ENCODE measurements around the gene GPRIN3.
A peak's percentile ranks its signal among the peaks of the same experiment; 100 is the strongest.

The GPRIN3 gene

DNA sequence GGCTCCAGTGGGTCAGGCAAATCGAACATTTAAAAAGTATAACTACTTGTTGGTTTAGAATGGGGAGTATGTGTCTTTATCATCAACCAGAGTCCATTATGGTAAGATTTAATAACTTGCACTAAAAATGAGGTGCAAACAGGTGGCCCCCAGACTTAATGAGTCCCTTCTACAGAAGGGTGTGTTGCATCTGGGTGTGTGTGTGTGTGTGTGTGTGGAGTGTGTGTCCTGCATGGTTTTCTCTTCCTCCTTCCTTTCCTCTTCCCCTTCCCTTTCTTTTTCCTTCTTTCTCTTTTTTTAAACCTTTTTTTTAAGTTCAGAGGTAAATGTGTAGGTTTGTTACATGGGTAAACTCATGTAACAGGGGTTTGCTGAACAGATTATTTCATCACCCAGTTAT, 53.7 kb downstream of the GPRIN3 start:
- DNase-seq: no peak

DNA sequence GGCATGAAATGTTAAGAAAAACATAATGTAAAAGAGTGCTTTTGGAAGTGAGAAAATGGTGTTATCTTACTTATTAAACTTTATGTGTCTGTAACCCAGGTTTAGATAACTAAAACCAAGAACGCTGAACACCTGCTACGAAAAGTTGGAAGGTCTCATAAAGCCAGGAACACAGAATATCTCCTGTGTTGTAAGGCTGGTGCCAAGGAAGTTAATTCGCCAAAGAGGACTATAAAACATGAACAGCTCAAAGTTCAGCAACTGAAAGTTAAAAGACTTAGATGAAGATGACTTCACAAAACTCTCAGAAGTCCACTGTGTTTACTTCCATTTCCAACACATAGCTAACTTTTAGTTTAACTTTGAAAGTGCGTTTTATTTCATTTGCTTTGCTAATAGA, 54.3 kb downstream of the GPRIN3 start:
- no peak for DNase-seq

DNA sequence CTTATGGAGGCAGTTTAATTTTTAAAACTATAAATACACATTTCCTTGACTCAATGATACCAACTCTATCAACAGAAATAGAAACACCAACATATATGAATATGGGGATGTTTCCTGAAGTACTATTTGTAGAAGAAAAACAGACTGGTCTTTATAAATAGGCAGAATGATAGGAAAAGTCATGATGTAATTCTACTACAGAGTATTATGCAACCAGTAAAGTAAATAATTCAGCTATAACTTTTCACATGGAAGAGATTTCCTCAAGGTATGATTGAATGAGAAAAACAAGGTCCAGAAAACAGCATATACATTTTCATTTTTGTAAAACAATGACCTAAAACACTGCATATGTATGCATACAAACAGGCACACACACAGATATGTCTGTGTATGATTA, 56.2 kb downstream of the GPRIN3 start:
- no peak for DNase-seq

DNA sequence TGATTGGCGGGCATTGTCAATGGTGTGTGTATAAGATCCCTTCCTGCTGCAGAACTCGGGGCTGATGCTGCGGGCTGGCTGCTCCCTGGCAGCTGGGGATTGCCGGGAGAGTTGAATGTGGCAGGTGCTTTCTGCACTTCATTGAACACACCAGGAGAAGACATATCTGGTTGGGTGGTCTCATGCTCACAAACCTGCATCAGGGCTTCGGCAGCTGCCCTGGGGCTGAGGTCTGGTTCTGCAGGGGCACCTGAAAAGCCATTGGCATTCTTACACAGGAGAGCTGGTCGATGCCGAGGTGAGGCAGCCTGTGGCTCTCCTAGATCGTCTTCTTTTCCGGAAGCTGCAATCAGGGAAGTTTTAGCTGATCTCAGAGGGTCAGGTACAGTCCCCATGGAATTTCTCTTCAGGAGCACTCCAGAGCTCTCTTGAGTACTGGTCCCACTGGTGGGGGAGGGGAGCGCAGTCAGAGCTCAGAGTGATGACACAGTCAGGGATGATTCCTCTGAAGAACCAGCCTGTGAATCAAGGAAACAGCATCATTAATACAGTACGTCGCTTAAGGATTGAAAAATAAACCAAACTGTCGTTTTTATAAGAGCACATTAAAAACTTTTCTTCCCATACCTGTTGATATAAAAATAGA, 57.8 kb downstream of the GPRIN3 start:
- DNase-seq: no peak

DNA sequence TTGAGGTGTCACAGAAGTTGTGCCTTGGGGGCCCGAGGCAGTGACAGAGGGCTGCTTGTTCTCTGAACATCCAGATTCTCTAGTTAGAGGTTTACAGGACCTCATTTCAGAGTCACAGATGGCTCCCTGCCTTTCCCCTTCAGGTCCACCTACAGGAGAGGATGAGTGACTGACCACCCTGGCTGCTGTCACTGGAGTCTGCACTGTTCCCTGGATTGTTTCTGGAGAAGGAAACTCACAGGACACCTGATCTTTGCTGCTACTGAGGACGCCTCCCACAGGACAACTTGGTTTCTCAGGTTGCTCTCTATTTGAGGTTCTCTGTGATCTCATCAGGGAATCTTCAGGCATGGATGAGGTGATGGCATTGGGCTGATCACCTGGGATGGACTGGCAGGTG, 58.3 kb downstream of the GPRIN3 start:
- DNase-seq: no peak

DNA sequence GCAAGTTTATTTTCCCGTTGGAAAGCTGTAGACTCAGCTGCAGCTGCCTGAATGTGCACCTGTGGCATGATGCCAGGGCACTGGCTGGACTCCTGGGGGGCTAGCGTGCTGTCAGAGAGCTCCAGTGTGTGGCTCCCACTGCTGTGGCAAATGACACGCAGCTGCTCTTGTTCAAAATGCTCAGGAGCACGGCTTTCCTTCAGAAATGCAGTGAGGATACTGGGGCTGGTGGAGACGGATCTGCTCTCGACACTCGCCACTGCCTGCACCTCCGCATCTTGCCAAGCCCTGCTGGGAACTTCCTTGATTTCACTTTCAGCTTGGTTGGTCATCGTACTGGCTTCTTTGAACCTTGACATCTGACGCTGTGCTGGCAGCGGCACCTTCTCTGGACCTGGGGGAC, 58.7 kb downstream of the GPRIN3 start:
- DNase-seq: no peak

DNA sequence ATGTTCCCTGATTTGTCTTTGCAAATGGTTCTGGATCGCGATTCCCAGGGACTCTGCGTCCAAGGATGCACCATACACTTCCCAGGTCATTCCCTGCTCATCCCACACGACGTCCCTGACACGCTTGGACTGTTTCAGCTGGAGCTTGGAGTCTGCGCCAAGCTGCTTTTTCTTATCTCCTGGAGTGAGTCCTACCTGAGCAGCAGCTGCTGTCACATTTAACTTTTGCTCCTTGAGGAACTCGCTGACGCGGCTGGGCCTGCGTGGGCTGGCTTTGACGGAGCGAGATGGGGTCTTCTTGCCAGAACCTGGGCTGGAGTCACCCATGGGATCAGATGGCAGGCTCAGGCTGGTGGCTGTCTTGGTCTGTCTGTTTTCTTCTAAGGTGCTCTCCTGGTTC, 59.6 kb downstream of the GPRIN3 start:
- DNase-seq: no peak

DNA sequence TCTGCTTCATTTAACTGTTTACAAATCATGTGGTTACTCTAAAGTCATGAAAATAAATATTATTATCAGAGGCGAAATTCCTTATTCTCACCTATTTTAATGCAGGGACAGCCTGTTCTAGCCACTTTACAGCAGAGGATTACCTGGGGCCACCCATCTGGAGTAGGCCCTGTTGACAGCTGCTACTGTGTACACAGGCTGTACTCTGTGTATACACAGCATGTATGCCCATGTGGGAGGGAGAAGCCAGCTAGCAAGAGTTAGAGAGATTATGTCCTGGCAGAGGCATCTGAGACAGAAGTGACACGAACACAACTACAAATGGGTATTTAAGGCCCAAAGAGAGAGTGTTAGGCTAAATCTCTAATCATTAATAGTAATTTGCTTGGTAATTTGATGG, 62.1 kb downstream of the GPRIN3 start:
- DNase-seq: no peak

DNA sequence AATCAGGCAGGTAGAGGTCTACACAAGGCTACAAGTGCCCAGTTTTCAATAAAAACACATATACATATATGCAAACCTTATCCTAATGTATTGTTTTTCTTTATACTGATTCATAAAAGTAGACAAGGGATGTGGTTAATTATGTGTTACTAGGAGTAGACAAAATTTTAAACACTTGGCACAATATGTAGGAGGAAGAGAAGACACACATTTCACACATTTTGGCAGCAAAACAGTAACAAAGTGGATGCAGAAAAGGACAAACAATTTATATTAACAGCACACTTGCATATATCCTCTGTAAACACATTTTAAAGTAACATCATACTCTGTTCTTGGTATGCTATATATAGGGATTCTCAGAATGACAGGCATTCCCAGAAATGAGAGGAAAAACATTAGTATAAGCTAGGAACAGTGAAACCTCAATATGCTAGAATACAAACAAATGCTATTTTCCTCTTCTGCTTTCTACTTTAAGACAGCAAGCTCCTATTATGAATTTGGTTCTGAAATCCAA, 63.8 kb downstream of the GPRIN3 start:
- no peak for DNase-seq

DNA sequence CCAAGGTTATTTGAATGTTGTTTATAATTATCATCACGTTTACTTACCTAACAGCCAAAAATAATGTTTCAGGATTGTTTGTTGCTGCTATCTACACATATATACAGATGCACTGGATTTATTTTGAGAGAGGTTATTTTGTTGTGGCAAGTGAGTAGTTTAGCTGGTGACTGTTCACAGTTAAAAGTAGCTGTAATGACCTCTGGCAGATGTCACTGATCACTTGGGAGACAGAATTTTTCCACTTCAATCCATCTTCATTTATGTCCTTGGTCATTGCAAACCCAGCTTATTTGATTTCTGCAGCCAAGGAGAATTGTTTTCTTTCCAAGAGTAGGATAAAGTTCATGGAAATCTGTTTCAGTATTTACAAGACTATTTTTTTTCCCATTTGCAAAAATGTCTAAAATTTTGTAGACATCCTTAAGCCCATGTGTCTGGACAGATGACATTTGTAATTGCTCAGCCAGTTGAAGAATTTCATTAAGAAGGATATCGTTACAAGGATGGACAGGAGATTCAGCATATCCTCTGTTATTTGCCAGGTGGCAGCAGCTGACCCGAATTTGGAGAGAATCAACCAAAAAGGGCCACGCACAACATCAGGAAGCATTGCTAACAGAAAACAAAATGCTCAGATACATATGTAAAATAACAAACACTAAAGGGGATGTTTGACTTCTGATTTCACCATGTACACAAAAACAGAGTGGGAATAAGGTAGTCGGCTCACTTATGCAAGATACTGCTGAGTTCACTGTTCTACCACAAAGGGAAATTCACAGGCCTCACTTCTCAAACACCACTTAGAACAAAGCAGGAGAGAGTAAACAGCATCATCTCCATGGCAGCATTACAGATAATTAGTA, 64.5 kb downstream of the GPRIN3 start:
- DNase-seq: no peak

DNA sequence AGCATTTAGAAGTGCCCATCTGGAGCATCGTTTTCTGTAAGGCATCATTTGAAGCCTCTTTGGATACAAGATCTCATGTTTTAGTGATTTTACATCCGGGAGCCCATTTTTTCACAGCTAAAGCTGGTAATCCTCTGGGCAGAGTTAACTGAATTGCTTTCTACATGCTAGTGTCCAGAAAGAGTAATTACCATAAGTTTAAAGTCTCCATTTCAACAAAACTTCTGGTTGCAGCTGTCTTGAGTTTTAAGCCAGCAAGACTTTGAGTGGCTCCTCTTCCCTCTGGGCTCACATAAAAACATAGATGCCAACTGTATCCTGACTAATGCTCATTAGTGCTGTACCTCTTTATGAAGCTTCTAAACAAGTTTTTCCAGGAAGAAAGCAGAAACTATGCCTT, 65.4 kb downstream of the GPRIN3 start:
- no peak for DNase-seq

DNA sequence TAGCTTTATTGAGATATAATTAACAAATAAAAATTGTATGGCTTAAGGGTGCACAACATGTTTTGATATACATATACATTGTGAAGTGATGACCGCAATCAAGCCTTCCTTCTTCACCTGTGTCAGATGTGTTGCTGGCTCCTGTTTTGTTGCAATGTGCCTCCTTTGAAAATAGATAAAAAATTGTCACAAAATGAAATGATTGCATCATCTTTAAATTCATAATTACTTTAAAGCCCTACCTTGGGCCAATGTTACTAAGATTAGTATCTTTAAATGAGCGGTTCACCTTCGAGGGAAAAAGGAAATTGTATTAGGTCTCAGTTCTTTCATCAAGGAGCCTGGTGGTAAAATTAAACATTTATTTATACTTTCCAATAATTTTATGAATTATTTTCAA, 77.3 kb downstream of the GPRIN3 start:
- no peak for DNase-seq

DNA sequence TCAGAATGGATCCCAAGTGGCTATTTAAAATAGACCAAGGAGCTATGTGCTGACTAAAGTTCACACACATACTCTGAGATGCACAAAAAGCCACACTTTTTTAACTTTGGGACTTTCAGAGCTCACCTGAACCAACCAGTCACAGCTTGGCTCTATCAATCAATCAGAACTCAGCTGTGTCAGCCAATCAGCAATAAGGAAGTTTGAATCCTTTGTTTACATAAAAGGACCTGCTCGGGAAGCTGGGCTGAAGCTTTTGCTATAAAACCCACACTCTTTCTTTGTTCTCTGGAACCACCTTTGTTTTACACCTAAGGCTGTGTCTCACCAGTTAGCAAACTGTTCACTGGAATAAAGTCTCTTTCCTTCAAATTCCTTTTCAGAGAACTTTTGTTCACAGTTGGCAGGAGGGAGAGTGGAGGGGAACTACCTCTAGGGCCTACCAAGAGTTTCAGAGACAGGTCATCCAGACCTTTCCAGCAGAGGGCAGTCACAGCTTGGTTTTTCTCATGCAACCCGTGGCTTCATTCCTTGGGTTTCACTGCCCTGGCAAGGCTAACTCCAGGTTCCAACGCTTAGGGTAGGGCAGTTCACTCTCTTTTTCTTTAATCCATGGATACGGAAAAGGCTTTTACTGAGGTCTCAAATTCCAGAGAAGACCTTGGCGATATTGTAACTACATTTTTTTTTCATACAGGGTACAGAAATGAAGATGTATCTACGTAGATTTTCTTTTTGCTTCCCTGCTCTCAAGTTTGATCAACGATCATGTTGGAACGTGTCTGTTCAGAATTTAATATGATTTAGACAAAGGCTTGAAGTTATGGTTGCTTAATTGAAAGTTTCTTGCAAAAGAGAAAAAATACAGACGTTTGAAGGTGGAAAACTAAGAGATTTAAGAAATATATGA, 80.7 kb downstream of the GPRIN3 start:
- peak; percentile 60 for DNase-seq

DNA sequence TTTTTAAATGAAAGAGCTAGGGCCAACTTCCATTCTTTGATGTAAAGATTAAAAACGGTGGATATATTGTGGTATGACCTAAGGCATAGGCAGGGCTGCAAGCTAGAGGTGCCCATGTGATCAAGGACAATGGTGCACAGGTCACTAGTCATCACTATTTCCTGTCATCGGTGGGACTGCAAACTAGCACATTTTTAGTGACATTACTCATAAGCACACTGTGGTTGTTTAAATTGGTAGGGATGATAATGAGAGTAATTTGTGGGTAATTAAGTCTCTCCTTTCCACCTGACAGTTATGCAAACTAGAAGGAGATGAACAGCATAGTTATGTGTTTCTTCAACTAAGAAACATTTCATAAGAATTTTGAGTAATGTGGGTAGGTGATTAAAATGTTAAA, 85.4 kb downstream of the GPRIN3 start:
- no peak for DNase-seq

DNA sequence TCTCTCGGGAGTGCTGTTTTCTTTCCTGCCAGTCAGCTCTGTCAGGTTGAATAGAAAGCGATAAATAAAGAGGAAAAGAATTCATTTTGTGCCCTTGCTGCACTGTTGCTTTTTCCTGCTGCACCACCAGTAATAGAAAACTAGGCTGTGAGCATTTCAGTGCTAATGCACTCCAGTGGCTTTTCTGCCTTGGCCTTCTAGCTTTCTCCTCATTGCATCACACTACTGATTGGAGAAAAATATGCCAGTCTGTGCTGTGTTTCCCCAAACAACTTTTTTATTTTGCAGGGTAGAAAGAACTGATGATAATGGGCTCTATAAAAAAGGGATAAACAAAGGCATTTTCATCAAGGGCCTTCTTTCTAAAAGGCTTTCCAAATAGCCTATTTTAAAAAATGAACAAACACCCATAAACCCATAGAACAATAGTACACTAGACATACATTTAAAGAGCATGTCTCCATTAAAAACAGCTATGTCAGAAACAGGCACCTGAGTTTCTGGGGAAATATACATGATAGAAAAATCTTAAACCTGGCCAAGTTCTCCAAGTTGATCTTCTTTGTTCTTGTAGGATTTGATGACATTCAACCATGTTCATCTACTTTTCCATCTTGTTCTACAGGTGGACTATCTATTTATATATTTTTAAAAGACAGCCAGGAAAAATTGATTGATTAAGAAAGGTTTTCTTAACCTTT, 86.3 kb downstream of the GPRIN3 start:
- DNase-seq: no peak

DNA sequence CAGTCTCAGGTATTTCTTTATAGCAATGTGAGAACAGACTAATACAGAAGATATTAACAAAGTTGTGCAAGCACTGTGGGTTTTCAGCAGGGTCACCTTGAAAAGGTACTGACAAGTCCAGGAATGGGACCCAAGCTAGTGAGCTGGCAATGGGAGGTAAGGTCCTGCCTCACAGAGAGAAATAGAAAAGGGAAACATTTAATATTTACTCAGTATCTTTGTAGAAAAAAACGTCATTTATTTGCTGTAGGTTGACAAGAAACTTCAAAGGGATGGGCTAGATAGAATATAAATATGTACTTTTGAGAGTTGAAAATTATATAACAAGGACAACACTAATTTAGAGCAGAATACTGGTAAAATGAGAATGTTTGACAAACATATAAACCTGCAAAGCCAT, 89.0 kb downstream of the GPRIN3 start:
- DNase-seq: no peak

DNA sequence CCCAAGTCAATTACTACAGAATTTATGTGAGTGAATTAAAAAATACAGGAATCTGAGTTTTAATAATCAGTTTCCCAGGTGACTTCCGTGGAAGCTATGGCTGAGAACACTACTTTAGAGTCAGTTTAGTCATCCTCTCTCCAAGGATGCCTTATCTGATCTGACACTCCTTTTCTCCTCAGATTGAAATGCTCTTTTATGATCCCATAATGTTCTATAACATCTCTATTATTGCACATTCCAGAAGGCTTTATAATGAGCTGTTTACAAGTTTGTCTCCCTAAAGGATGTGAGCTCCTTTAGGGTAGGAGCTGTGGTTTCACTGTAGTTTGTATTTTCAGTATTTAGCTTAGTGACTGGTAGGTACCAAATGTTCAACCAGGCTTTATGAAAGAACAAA, 90.0 kb downstream of the GPRIN3 start:
- no peak for DNase-seq

DNA sequence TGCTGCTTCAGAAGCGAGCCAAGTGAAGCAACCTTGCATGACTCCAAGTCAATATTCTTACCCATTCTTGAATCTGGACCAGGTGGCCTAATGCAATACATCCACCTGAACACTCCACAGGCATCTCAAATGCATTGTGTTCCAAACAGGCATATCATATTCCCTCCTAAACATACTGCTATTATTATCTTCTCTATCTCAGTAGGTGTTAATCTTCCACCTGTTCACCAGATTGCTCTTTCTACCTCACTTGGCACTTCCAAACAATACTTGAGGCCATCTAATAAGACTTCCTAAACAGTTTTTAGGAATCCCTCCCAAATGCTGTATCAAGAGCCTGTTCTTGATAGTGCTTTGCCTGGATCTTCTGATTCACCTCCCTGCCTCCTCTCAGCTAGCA, 90.7 kb downstream of the GPRIN3 start:
- no peak for DNase-seq

DNA sequence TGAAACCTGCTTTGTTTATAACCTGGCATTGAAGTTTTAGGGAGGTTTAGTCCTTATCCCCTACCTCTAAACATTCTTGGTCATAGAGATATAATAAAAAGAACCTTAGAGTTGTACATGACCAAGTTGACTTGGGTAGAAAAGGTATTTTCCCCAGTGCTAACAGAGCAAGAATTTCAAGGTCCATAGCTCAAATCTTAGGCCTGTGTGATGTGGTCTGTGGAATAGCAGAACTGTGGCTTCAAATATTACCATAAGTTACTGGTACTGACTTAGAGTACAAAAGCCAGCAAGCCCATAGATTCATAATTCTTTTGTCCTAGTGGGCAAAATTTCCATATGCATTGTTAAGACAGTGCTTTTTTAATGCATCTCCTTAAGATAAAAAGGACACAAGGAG, 91.2 kb downstream of the GPRIN3 start:
- no peak for DNase-seq

DNA sequence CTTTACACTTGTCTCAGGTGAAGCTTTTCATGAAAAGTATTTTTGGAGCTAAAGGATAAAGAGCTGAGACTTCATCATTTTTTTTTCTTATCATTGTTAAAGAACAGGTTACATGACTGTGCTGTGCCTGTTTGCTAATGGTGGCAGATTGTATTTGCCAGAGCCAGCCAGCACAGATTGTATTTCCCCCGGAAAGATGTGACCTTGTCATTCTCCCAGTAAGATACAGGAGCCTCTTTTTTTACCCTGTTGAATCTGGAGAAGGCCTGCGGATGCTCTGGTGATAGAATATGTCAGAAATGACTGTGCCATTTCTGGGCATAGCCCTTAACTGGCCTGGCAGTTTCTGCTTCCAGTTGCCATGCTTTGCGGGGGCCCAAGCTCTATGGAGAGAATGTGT, 91.9 kb downstream of the GPRIN3 start:
- DNase-seq: no peak

DNA sequence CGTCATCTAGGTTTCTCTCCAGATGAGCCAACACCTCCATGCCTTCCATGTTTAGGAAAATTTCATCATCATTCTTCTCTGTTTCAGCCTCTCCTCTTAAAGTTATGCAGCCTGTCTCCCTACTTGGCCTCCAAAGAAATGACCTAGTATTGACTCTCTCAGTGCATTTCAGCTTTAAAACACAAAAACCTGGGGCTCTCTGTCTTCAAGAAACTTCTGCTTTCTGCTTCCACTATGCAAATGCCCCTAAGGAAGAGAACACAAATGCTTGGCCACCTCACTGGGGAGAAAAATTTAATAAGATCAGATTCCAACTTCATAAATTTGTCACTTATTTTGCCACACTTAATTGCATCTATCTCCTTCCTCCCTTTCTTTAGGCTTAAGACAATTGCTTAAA, 93.3 kb downstream of the GPRIN3 start:
- DNase-seq: no peak

DNA sequence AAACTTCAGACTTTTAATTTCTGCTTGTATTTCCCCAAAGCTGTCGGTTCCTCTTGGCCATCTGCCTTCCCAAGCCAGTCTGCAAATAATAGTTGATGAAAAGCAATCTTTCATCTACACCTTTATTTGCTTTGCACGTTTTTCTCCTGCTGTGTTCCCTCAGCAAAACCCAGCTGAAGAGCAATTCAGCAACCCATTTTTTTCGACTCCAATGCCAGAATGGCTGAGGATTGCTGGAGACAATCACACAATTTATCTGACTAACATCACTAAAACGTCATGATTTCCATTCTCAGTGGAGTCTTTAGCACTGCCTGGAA, 94.3 kb downstream of the GPRIN3 start:
- DNase-seq: no peak
